Epithelial cell of proximal tubule (primary cell): ENCODE data around the gene OR56A3. TPM values are rescaled to one million over a fixed set of nuclear protein-coding genes. Genes with fewer than 3 reads are reported as not detected.

Source experiments
- DNase-seq: peaks from one replicate; pipeline ENCODE4 v3.0.0-alpha.2; 2011; ENCODE audit warnings: low read depth
- H3K4me3 ChIP-seq: 2 replicates; pipeline ENCODE4 v1.5.1; 2011; ENCODE audit warnings: low read depth, mild to moderate bottlenecking, low read length
- total RNA-seq: library from RNA; depleted of rRNA; stranded (reverse); fragments of >200 nt; gene quantifications from 2 replicates; pipeline ENCODE4 v1.2.3, GENCODE V29; 2015
- TF ChIP-seq, protein P1 (sequence below): conservative IDR thresholded peaks from 2 replicates; pipeline ENCODE4 v1.5.1; 2012; ENCODE audit warnings: low read depth, mild to moderate bottlenecking, low read length

The OR56A3 gene
- total RNA-seq, 1 donor from 2014 or later, result not detected

DNA sequence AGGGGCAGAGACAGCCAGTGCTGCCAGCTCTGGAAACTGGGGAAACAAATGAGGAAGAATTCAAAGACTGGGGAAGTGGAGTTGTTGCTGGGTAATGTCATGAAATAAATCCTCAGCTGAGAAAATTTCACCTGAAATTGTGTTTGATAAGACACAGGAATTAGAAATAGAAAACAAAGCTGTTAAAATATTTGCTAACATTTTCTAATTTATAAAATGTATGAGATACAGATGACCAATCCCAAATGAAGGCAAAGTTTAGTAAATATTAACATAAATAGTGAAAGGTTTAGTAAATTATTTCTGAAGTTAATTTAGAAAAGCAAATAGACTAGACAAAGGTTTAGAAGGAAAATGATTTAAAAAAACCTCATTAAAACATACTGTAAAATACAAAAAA, 26.3 kb downstream of the OR56A3 start, which contains the start of gene OR56A5:
Gene OR56A5, minus strand, starts transcription at position 101 of the 400 bp plus-strand sequence. Its CDS starts 0 bp downstream, at position 101.
- H3K4me3 ChIP-seq, result no peak within 1 kb of the TSS
- TF ChIP-seq, protein P1, sequence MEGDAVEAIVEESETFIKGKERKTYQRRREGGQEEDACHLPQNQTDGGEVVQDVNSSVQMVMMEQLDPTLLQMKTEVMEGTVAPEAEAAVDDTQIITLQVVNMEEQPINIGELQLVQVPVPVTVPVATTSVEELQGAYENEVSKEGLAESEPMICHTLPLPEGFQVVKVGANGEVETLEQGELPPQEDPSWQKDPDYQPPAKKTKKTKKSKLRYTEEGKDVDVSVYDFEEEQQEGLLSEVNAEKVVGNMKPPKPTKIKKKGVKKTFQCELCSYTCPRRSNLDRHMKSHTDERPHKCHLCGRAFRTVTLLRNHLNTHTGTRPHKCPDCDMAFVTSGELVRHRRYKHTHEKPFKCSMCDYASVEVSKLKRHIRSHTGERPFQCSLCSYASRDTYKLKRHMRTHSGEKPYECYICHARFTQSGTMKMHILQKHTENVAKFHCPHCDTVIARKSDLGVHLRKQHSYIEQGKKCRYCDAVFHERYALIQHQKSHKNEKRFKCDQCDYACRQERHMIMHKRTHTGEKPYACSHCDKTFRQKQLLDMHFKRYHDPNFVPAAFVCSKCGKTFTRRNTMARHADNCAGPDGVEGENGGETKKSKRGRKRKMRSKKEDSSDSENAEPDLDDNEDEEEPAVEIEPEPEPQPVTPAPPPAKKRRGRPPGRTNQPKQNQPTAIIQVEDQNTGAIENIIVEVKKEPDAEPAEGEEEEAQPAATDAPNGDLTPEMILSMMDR, result no peak
- DNase-seq, result no peak

DNA sequence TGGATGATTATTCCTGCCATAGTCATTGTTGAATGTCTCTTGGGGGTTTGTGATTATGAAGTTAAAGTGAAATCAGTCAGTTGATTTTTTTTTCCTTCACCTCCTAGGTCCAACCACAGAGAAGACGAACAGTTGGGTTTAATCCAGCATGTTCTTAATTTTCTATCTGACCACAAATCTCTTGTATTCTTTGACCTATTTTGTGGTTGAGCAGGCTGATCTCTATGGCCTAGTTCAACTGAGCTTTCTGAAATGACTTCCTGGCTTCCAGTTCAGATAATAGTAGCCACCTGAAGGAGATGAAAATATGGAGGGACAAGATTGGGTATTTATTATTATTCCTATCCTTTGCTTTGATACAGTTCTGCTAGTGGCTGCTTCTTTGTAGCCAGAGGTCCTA, 31.5 kb downstream of the OR56A3 start:
- TF ChIP-seq, protein P1, result no peak

DNA sequence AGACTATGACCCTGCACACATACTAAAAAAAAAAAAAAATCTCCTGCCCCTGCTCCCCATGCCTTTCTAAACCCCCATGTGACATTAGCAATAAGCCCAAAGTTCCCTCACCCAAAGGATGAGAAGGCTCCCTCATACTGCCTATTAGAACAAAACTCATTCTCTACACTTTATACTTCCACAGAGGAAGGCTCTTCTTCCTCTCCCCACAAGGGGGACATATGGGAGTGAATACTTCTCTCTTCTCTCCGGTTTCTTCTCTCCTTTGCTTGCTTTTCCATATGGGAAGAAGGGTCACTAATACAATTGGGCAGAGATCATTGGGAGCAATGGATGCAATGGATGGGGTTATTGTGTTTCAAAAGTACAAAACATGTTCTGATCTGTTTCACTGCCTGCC, 41.4 kb downstream of the OR56A3 start:
- no peak overlapping the region for H3K4me3 ChIP-seq
- no peak for DNase-seq
- TF ChIP-seq, protein P1, result no peak

More for the DNA sequence above, 31.5 kb downstream of the OR56A3 start:
- no peak overlapping the region for H3K4me3 ChIP-seq
- no peak for DNase-seq

DNA sequence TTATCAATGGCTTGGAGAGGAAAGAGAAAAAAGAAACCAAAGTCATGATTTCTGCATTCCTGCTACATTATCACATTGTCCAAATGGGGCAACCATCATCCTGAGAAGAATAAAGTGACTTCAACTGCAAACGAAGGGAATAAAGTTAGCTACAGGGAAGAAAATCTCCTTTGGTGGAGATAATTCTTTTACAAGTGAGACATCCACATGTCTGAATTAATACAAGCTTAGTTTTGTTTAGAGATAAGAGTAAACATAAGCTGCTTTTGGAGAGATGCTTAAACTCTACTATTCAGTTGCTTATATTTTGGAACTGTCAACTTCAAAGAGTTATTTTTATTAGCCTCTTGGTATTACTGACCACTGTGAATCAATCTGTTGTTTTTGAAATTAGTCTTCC, 44.8 kb downstream of the OR56A3 start, which contains the start of gene OR52L1:
Gene OR52L1, minus strand, starts transcription at position 101 of the 400 bp plus-strand sequence. Its CDS starts 55 bp downstream, at position 46.
- no peak within 1 kb of the TSS for H3K4me3 ChIP-seq
- TF ChIP-seq, protein P1, result no peak
- DNase-seq, result no peak

DNA sequence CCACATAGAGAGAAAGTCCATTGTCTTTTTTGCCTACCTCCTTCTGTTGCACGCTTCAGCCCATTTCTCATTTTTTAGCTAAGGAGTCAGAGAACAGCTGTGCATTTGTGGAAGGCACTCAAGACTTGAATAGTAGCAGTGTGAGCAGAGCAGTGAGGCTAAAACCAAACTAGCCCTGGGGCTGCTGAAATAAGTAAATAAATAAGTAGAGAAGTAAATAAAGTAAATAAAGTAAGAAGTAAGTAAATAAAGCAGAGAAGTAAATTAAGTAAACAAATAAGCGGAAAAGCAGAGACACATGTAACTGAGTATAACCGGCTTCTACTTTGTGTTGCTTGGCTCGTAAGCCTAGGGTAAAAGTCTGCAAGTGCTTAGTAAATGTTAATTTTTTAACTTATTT, 47.2 kb downstream of the OR56A3 start:
- TF ChIP-seq, protein P1, result no peak
- no peak for DNase-seq

DNA sequence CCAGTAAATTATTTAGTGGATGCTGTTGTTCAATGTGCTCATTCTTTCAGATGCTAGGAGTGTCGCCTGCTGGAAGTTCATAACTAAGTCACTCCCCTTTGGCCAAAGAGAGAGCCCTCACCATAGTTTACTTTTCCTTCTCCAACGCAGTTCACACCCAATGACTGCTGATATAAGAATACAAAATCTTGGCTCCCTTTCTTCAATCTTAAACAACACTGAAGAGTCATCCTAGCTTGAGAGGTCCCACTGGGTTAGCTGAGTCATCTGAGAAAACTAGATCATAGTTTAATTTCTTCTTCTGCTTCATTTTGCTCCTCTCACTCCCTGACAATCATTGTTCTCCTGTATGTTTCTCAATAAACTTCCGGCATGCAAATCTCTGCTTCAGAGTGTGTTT, 50.1 kb downstream of the OR56A3 start:
- DNase-seq, result no peak
- TF ChIP-seq, protein P1, result no peak

More for the DNA sequence above, 47.2 kb downstream of the OR56A3 start:
- no peak overlapping the region for H3K4me3 ChIP-seq

DNA sequence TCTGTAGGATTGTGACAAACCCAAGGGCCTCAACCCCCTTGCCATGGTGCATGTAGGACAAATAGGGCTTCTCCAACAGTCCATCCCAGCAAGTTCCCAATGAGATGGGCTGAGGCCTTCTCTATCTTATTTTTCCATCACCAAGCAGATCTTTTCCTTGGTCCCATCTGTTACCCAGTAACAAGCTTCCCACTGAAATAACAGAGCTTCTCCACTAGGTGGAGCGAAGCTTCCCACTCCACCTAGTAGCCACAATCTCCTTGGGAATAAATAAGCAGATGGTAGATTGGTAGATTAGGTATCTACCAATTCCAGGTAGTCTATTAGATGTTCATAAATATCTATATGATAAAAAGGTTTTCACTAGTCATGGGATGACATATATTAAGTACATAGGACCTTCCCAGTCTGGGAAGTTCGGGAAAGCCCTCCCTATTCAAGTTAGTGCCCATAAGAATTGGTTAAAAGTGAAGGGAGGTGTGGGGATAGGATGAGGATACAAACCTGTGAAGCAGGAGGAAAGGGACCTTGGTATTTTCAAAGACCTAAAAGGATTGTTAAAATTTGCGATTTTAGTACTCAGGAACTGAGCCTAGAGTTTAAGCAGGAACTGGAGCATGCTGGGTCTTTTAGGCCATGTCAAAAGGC, 50.7 kb downstream of the OR56A3 start:
- TF ChIP-seq, protein P1, result peak; percentile 65
- no peak overlapping the region for H3K4me3 ChIP-seq
- no peak for DNase-seq

More for the DNA sequence above, 50.1 kb downstream of the OR56A3 start:
- H3K4me3 ChIP-seq, result no peak overlapping the region
